ENCODE results near the gene RANBP3.

- TF ChIP-seq CTCF (IDR thresholded peaks at IDR 0.05) (peak; percentile 53), EZH2phosphoT487 (IDR thresholded peaks at IDR 0.05) (no peak)
Observed at GRCh38 chr19:5997371-5997770, 19.4 kb upstream of the RANBP3 start.

Data from neural progenitor cell (in vitro differentiated cells).